IMR-90 (cell line): ENCODE measurements around the gene ATF6B. TPM values are rescaled to one million over a fixed set of nuclear protein-coding genes. Genes with fewer than 3 reads are reported as not detected.

Experiments used
- ATAC-seq: fragments of 200-7000 bp; cut with Tn5 transposase; 2 replicates; pipeline ENCODE4 v1.9.1; 2020; ENCODE audit warnings: low read depth, mild to moderate bottlenecking, moderate library complexity
- BruUV-seq: library from RNA; stranded (reverse); fragments of 400-500 nt; replicated peaks from 2 replicates; lab custom pipeline; 2021; lab: Mats Ljungman, UMichigan
- CTCF ChIA-PET: fragments of 300-600 bp; formaldehyde crosslinking; extraction: SDS; loops from one replicate; lab custom pipeline; 2021; ENCODE audit warnings: antibody characterized with exemption; lab: Yijun Ruan, JAX
- POLR2A ChIA-PET: fragments of 300-600 bp; sonication (Branson Sonifier 250); formaldehyde crosslinking; loops from one replicate; lab custom pipeline; 2022; ENCODE audit warnings: antibody characterized with exemption; ENCODE audit not compliant: unreplicated experiment; lab: Charles Lee
- DNase-seq: peaks from one replicate; pipeline ENCODE4 v3.0.0; 2013
- H2AFZ ChIP-seq: replicated peaks from 2 replicates; pipeline ENCODE3; 2013; ENCODE audit warnings: low read length, mild to moderate bottlenecking; ENCODE audit not compliant: poor library complexity
- H2AK5ac ChIP-seq: 2 replicates; pipeline ENCODE4 v1.6.1; 2013; ENCODE audit warnings: low read depth, low read length, inconsistent platforms
- H2AK9ac ChIP-seq: replicated peaks from 2 replicates; pipeline ENCODE3; 2013; ENCODE audit warnings: mild to moderate bottlenecking, low read depth, low read length, moderate library complexity; ENCODE audit not compliant: poor library complexity
- H2BK120ac ChIP-seq: 2 replicates; pipeline ENCODE4 v1.6.1; 2013; ENCODE audit warnings: low read depth, low read length, inconsistent platforms
- H2BK15ac ChIP-seq: 3 replicates; pipeline ENCODE4 v1.6.1; 2013; ENCODE audit warnings: low read depth, low read length, inconsistent platforms
- H2BK20ac ChIP-seq: 2 replicates; pipeline ENCODE4 v1.6.1; 2013; ENCODE audit warnings: low read depth, mild to moderate bottlenecking, inconsistent platforms, low read length, moderate library complexity
- H2BK5ac ChIP-seq: 2 replicates; pipeline ENCODE4 v1.6.1; 2013; ENCODE audit warnings: mild to moderate bottlenecking, low read depth, low read length, inconsistent platforms; ENCODE audit not compliant: poor library complexity, severe bottlenecking
- H3K14ac ChIP-seq: replicated peaks from 2 replicates; pipeline ENCODE4 v1.6.1; 2013; ENCODE audit warnings: low read depth, low read length, inconsistent platforms
- H3K18ac ChIP-seq: 2 replicates; pipeline ENCODE4 v1.6.1; 2013; ENCODE audit warnings: low read depth, low read length, control low read depth
- H3K23ac ChIP-seq: 2 replicates; pipeline ENCODE4 v1.6.1; 2013; ENCODE audit warnings: low read depth, low read length, inconsistent platforms
- H3K27ac ChIP-seq: 2 replicates; pipeline ENCODE4 v1.5.1; 2013; ENCODE audit warnings: mild to moderate bottlenecking, control low read depth, low read length; ENCODE audit not compliant: insufficient read depth
- H3K27me3 ChIP-seq: 2 replicates; pipeline ENCODE4 v1.6.1; 2013; ENCODE audit warnings: low read length; ENCODE audit not compliant: control insufficient read depth, insufficient read depth
- H3K36me3 ChIP-seq: 2 replicates; pipeline ENCODE4 v1.6.1; 2013; ENCODE audit warnings: low read length, mixed read lengths; ENCODE audit not compliant: control insufficient read depth, insufficient read depth
- H3K4ac ChIP-seq: 2 replicates; pipeline ENCODE4 v1.6.1; 2013; ENCODE audit warnings: low read depth, low read length, inconsistent platforms
- H3K4me1 ChIP-seq: 2 replicates; pipeline ENCODE4 v1.6.1; 2013; ENCODE audit warnings: low read length, mixed read lengths; ENCODE audit not compliant: control insufficient read depth, insufficient read depth
- H3K4me2 ChIP-seq: 2 replicates; pipeline ENCODE4 v1.6.1; 2013; ENCODE audit warnings: low read depth, mild to moderate bottlenecking, control low read depth, low read length, moderate library complexity
- H3K4me3 ChIP-seq: 2 replicates; pipeline ENCODE4 v1.5.1; 2013; ENCODE audit warnings: low read depth, mild to moderate bottlenecking, control low read depth, low read length, moderate library complexity; ENCODE audit not compliant: insufficient read depth
- H3K56ac ChIP-seq: 2 replicates; pipeline ENCODE4 v1.6.1; 2013; ENCODE audit warnings: low read length, inconsistent platforms; ENCODE audit not compliant: insufficient read depth; ENCODE audit errors: extremely low read depth
- H3K79me1 ChIP-seq, 2 experiments: 2 replicates each; pipeline ENCODE4 v1.6.1; 2013; ENCODE audit warnings: low read length in 2 of 2, inconsistent platforms in 1 of 2, low read depth in 1 of 2
- H3K9ac ChIP-seq: 2 replicates; pipeline ENCODE4 v1.6.1; 2013; ENCODE audit warnings: low read depth, low read length, control low read depth
- H3K9me1 ChIP-seq: 2 replicates; pipeline ENCODE4 v1.6.1; 2013; ENCODE audit warnings: low read length, inconsistent platforms; ENCODE audit not compliant: insufficient read depth
- H3K9me3 ChIP-seq: 2 replicates; pipeline ENCODE4 v1.6.1; 2013; ENCODE audit warnings: low read length; ENCODE audit not compliant: control insufficient read depth, insufficient read depth
- H4K20me1 ChIP-seq: 2 replicates; pipeline ENCODE4 v1.6.1; 2013; ENCODE audit warnings: low read length, inconsistent platforms; ENCODE audit not compliant: insufficient read depth
- H4K5ac ChIP-seq: 2 replicates; pipeline ENCODE4 v1.6.1; 2013; ENCODE audit warnings: mild to moderate bottlenecking, low read depth, low read length, control low read depth
- H4K8ac ChIP-seq, 2 experiments: 2 replicates each; pipeline ENCODE4 v1.6.1; 2013; ENCODE audit warnings: low read depth in 2 of 2, low read length in 2 of 2, control low read depth in 1 of 2, inconsistent platforms in 1 of 2
- H4K91ac ChIP-seq: 2 replicates; pipeline ENCODE4 v1.6.1; 2013; ENCODE audit warnings: low read depth, low read length, inconsistent platforms; ENCODE audit not compliant: insufficient read depth
- CEBPB ChIP-seq: IDR thresholded peaks from 2 replicates; pipeline ENCODE4 v1.6.1; 2012; ENCODE audit warnings: low read depth, low read length, improper control_type of control experiment
- MAZ ChIP-seq: IDR thresholded peaks from 2 replicates; pipeline ENCODE4 v1.6.1; 2012; ENCODE audit warnings: low read depth, mild to moderate bottlenecking, low read length, improper control_type of control experiment, moderate library complexity, borderline replicate concordance
- RCOR1 ChIP-seq: IDR thresholded peaks from 2 replicates; pipeline ENCODE4 v1.6.1; 2012; ENCODE audit warnings: mild to moderate bottlenecking, low read length, improper control_type of control experiment; ENCODE audit not compliant: insufficient replicate concordance
- RFX5 ChIP-seq: IDR thresholded peaks from 2 replicates; pipeline ENCODE4 v1.8.0; 2012; ENCODE audit warnings: low read depth, mild to moderate bottlenecking, low read length, moderate library complexity
- SMC3 ChIP-seq: fragments of 150-350 bp; IDR thresholded peaks from 2 replicates; pipeline ENCODE4 v1.6.1; 2016; ENCODE audit warnings: low read depth, mild to moderate bottlenecking, antibody characterized with exemption, low read length, moderate library complexity
- dilution Hi-C: fragments of 300-500 bp; cut with HindIII; formaldehyde crosslinking; loops from one replicate; pipeline ENCODE4 v1.14.3; 2018; ENCODE audit warnings: low sequenced_read_pairs; ENCODE audit not compliant: unreplicated experiment
- in situ Hi-C: fragments of 300-500 bp; cut with MboI; formaldehyde crosslinking; loops from 3 replicates; pipeline ENCODE4 v1.14.3; 2019; ENCODE audit warnings: low sequenced_read_pairs, inconsistent platforms, mixed read lengths
- intact Hi-C: fragments of 100-400 bp; cut with micrococcal nuclease; formaldehyde crosslinking; loops from 2 replicates; pipeline ENCODE4 v1.10.0; 2022
- polyA plus RNA-seq, 3 experiments: library from polyadenylated mRNA; depleted of rRNA; stranded (reverse); fragments of >200 nt; gene quantifications; 2 replicates each; pipeline ENCODE4 v1.2.3, GENCODE V29; 2012; ENCODE audit warnings: low replicate concordance in 1 of 3
- total RNA-seq: library from RNA; depleted of rRNA; stranded (reverse); fragments of >200 nt; gene quantifications from 2 replicates; pipeline ENCODE4 v1.2.3, GENCODE V29; 2012

The ATF6B gene
- total and polyA plus RNA-seq, 2 of the 4 experiments (the other 2 are of a cell fraction), result 7.9 to 69.6 TPM

GRCh38 chr6:32132110-32132509, 4.1 kb upstream of the ATF6B start:
- BruUV-seq, result no TSS peak
- H3K18ac ChIP-seq, result no peak overlapping the region
- no peak overlapping the region for H2AFZ ChIP-seq
- no peak overlapping the region for H4K5ac ChIP-seq
- H3K27ac ChIP-seq, result no peak overlapping the region
- TF ChIP-seq RCOR1 (no peak), RFX5 (no peak), MAZ (no peak), SMC3 (no peak), CEBPB (no peak)
- no peaks in the 10 kb centered on the region for H4K20me1 ChIP-seq
- H3K23ac ChIP-seq, result no peak overlapping the region
- intact Hi-C loops (no loop called here), dilution Hi-C loops (no loop called here), in situ Hi-C loops (no loop called here)
- no peaks in the 10 kb centered on the region for H3K9me3 ChIP-seq
- H3K56ac ChIP-seq, result no peak overlapping the region
- no peak overlapping the region for H4K8ac ChIP-seq
- H3K9ac ChIP-seq, result no peak overlapping the region
- no peak overlapping the region for H3K4me3 ChIP-seq
- peaks cover 11% of the 10 kb centered on the region for H3K4me1 ChIP-seq
- H3K79me1 ChIP-seq, result peaks cover 19 to 24% of the 10 kb centered on the region in 2 experiments
- H3K9me1 ChIP-seq, result peaks cover 8% of the 10 kb centered on the region
- DNase-seq (no peak), ATAC-seq (no peak)
- H2AK5ac ChIP-seq, result no peak overlapping the region
- H3K27me3 ChIP-seq, result no peaks in the 10 kb centered on the region
- CTCF ChIA-PET, result no interaction called here
- H2BK20ac ChIP-seq, result no peak overlapping the region
- H3K14ac ChIP-seq, result no peak overlapping the region
- no peak overlapping the region for H4K91ac ChIP-seq
- H2AK9ac ChIP-seq, result no peak overlapping the region
- H3K4ac ChIP-seq, result no peak overlapping the region
- no peak overlapping the region for H2BK120ac ChIP-seq
- POLR2A ChIA-PET, result no interaction called here
- H3K4me2 ChIP-seq, result no peak overlapping the region
- H3K36me3 ChIP-seq, result no peaks in the 10 kb centered on the region
- H2BK15ac ChIP-seq, result no peak overlapping the region
- no peak overlapping the region for H2BK5ac ChIP-seq
